GM08714 (cell line): ENCODE results near the gene CCNI.
"Not testable (repeated sequence)": the region's sequence is repeated elsewhere in the genome, so short reads cannot be mapped to it uniquely, and the experiment has no call there.

Experiments
- H3K4me3 ChIP-seq: fragments of 200-500 bp; sonication (Bioruptor generic); 2 replicates; pipeline ENCODE4 v1.5.1; 2014; ENCODE audit warnings: mild to moderate bottlenecking, low read length, inconsistent platforms
- ZNF274 ChIP-seq: IDR thresholded peaks from 2 replicates; pipeline ENCODE4 v1.6.1; 2012; ENCODE audit warnings: mild to moderate bottlenecking, low read depth, low read length

CCNI gene

DNA sequence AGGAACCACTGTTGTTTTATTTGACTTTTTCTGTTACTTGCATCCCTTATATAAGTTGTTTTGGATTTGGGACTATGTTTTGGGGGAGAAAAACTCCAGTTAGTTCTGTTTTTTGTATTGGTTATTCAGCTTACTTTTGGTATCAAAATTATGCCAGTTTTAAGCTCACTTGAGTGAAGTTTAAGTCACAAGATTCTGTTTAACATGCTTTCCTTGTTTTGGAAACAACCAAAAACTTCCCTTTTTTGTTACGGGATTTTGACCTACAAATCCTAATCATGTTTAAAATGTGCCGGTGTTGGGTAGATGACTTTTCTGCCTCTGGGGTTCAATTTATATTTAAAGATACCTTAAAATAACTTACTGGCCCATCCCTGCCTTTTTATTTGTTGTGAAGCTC, 36.0 kb downstream of the CCNI start:
- TF ChIP-seq ZNF274: no peak
- no peak overlapping the region for H3K4me3 ChIP-seq

DNA sequence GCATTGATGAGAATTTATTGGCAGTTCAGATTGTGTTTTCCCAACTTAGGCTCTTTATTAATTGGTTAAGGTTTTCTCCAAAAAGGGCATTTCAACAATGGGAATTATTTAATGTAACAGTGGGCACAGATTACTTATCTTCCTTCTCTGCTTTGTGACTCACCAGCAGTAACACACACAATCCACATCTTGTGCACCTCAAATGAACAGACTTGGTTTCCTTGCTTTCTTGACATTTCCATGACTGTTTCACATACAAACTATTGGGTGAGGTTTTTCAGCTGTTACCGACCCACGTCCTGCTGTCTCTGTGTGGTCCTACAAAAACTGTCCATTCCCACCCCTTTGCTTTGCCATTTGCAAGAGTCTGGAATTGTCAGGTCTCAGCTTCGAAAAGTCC, 38.1 kb downstream of the CCNI start:
- TF ChIP-seq ZNF274: no peak
- H3K4me3 ChIP-seq: no peak overlapping the region

DNA sequence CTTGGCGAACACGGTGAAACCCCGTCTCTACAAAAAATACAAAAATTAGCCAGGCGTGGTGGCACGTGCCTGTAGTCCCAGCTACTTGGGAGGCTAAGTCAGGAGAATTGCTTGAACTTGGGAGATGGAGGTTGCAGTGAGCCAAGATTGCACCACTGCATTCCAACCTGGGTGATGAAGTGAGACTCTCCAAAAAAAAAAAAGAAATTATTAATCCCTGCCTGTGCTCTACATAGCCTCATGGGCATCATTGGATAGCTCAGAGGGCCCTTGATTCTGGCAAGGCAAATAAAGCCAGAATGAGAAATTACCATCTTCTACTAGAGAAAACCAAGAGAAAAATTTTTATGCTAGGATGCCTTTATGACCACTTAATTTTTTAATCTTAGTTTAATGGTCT, 38.6 kb downstream of the CCNI start:
- H3K4me3 ChIP-seq: not testable (repeated sequence)

DNA sequence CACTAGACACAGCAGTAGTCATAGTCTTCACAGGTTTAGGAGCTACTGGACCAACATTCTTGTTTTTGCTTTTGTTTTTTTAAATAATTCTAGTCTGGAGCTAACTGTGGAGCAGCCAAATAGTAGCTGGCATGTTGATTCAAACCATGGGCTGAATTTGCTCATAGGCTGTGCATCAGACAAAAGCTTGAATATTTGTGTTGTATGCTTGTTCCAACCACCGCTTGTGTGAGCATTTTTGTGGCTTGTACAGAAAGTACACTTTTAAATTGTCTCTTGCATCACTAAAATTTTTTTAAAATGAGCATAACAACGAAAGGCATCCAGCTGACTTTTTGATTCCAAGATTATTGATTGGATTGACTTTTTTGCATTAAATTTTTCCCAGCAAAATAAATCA, 39.6 kb downstream of the CCNI start:
- TF ChIP-seq ZNF274: no peak
- no peak overlapping the region for H3K4me3 ChIP-seq

DNA sequence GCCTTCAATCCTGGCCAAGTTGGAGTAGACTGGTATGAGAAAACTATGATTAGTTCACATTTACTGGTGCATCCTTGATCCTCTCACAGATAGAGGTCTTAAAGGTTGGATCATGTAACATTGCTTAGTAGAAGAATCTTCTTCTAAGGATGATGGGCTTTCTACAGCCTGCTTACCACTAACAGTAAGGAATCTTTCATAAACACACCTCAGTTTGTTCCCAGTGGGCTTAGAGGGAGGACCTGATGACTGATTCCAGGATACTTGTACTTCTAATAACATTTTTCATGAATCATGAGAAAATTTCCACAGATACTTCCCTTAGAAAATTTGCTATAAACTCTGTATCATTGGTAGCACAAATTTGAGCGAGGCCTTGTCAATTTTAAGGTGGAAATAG, 40.6 kb downstream of the CCNI start:
- no peak overlapping the region for H3K4me3 ChIP-seq
- TF ChIP-seq ZNF274: no peak

DNA sequence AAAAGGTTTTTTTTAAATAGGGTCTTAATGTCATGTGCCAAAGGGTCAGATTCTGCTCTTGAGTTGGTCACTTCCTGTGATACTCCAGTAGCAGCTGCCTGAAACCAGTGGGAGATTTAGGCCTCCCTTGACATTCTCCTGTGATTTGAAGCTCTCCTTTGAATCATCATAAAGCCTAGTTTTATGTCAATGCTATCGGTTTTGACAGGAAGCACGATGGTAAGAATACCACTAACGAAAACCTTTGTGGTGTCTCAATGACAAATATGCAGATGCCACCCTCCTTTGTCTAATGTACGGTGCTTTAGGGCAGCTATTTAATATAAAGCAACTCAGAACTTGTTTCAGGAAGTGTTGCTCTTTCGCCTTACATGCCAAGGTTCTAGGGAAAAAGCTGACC, 44.2 kb downstream of the CCNI start:
- TF ChIP-seq ZNF274: no peak
- no peak overlapping the region for H3K4me3 ChIP-seq

DNA sequence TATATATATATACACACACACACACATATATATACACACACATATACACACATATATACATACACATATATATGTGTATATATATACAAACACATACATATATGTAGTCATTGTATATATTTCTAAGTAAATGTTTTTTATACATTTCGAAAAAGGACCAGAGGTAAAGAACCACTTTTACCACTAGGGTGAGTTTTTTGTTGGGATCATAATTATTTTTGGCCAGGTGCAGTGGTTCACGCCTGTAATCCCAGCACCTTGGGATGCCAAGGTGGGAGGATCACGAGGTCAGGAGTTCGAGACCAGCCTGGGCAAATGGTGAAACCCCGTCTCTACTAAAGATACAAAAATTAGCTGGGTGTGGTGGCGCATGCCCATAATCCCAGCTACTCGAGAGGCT, 46.0 kb downstream of the CCNI start:
- H3K4me3 ChIP-seq: not testable (repeated sequence)

DNA sequence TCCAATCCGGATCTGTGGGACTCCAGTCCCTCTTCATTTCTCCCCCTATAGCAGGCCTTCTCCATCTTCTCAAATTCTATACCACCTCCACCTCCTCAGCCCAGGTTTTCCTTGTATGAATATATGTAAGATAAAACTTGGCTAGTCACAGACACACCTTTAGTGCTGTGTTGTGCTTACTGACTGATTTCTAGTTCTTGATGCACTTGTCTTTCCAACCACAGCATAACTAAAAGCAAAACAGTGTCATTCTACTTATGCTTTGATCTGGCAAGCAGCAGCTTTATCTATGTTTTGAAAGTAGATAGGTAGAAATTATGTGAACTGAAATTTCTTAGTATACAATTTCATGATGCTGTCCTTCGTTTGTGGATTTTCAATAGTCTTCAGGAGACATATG, 47.5 kb downstream of the CCNI start:
- H3K4me3 ChIP-seq: no peak overlapping the region
- TF ChIP-seq ZNF274: no peak

DNA sequence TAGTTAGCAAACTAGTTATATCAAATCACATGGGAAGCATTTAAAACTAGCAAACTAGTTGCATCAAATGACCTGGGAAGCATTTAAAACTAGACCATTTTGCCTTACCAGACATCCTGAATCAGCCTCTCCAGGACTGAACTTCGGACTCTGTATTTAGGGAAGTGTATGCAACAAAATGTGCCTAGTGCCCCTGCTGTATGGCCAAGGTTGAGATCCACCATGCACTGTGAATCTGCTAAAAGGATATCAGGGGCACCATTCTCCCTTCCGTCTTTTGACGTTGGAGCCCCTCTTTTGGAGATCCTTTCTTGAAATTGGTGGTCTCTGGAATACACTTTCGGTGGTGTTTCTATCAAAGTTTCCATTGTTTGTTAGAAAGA, 49.5 kb downstream of the CCNI start:
- no peak for TF ChIP-seq ZNF274
- H3K4me3 ChIP-seq: no peak overlapping the region

DNA sequence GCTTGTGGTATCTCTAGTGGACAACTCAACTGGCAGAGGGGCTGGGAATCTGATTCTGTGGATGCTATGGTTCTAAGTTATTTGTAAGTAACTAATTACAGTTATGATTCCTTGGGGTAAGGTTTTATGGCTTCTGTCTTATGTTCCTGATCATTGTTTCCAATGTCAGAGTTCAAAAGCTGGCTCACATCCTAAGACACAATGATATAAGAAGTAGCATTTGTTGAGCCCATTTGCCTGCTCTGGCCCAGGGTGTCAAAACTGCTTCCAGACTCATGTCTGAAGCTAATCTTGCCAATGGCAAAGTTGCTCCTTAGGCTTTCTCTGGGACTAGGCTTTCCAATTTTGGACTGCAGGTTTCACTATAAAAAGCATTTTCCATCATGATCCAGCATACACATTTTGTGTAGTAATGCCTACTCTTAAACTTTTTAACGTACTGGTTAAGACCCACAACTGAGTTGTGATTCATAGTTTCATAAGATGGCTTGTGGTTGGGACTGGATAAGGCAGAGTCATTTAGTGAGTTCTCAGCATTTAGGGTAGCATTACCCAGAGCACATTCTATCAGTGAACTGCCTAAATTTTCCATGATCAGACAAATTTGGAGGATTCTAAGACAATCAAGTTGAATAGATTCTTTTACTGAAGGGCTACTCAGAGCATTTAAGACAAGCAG, 50.0 kb downstream of the CCNI start:
- no peak overlapping the region for H3K4me3 ChIP-seq

DNA sequence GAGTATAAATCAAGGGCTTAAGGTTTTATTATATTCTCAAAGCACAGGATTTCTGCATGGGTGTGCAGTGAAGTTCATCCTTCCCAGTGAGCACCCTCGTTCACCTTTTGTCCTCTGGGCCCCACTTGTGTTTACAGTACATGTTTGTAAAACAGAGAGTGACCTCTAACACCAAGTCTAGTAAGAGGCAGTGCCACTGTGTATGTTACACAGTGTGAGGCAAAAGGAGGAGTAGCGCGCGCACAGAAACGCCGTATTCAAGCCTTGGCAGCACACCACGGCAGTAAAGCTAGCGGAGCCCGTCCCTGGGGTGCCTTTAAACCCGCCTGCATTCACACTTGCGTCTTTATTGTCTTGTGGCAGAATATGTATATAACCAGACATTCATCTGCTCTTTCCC, 51.9 kb downstream of the CCNI start:
- no peak for TF ChIP-seq ZNF274
- no peak overlapping the region for H3K4me3 ChIP-seq

More for the DNA sequence above, 50.0 kb downstream of the CCNI start:
- TF ChIP-seq ZNF274: no peak

DNA sequence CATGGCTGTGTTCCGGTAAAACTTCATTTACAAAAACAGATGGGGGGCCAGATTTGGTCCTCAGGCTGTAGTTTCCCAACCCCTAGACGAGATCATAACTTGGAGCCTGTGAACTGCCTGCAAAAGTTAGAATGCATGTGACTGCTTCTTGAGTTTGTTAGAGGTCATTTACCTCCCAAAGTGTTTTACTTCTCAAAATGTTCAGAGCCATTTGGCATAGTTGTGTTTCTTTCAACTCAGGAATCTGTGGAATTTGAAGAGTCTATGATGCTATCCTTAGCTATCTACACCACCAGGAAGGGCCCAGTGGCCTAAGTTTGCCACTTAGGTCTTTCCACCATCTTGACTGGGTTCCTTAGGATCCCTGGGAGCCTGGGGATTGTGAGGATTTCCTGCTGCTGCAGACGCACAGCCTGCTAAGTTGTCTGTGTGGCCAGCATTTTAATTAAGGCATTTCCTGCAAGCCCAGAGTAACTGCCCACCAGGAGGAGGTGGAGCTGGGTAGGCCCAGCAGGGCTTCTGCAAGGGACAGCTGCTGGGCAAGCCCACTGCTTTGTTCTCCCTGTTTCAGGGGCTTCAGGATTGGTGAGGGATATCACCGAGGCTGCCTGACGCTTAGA, 53.1 kb downstream of the CCNI start:
- no peak overlapping the region for H3K4me3 ChIP-seq
- no peak for TF ChIP-seq ZNF274

DNA sequence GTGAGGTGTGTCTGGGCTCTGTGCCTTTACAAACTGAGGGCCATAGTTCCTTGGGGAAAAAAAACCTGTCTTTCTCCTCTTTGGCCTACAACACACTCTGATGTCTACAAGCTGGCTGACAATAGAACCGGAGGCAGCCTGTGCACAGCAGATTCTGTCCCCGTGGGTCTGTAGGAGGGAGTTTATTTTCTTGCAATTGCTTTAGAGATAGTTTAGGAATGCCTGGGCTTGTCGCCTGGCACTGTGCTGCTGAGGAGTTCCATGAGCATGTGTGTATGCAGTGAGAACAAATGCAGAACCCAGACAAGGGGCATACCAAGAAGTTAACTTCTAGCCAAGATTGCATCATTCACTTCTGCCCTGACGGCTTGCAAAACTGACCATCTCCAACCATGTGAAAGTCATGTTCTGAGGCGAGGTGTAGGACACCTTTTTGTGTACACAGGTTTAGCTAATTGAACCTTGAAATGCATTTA, 54.1 kb downstream of the CCNI start:
- no peak overlapping the region for H3K4me3 ChIP-seq
- TF ChIP-seq ZNF274: no peak

DNA sequence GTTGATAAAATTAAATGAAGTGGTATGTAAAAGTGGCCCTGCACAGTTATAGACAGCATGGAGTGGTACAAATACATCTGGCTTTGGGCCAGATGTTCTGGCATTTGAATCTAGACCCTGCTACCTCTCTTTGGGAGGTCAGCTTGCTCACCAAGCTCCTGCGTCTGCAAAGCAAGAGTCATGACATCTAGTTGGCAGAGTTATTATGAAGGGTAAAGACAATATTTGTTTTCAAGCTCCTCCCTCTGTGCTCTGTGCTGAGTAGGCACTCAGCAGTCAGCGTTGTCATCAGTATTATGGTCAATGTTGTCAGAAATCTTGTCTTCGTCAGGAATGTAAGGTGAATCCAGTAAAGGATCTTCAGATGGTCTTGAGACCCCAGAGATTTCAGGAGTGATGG, 55.8 kb downstream of the CCNI start:
- no peak for TF ChIP-seq ZNF274
- no peak overlapping the region for H3K4me3 ChIP-seq

DNA sequence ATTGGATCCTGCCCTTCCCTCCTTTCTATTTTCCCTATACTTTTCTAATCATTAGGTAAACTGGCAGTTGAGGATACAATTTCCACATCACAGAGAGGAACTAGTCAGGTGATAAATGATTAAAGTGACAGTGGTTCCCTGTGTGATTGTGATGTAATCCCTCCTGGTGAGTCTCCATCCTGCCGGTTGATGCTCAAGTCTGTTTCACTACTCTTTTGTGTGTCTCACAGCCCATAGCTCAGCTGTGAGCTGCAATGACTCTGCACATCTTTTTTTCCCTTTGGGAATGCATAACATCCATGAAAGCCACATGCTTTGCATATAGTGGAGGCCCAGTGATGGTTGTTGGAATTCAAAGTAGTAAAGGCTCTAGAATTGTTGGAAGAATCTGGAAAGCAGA, 60.4 kb downstream of the CCNI start:
- H3K4me3 ChIP-seq: no peak overlapping the region
- TF ChIP-seq ZNF274: no peak

DNA sequence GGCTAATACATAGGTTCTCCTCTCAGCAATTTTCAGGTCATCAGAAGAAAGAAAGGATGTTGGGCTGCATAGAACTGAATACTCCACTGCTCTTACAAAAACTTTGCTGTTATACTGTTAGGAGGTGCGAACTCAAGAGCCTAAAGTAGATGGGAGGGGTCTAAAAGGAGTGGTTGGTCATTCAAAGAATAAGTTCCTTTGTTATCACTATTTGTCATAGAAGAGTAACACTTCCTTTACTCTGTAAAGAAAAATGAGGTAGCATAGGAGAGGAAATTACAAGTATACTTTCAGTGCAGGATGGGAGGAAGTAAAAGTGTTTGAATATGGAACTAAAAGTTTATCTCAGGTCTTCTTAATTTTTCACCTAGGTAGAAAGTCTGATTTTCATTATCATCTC, 61.5 kb downstream of the CCNI start:
- TF ChIP-seq ZNF274: no peak
- no peak overlapping the region for H3K4me3 ChIP-seq
